ENCODE results near the gene UPK3A. TPM values are rescaled to one million over a fixed set of nuclear protein-coding genes. Genes with fewer than 3 reads are reported as not detected.

Gene UPK3A
- total and polyA plus RNA-seq, 2 of the 8 experiments (the other 6 are each of a cell fraction or from before 2014, with no cell fraction given): 0.35 to 1.7 TPM

- TF ChIP-seq ATF3 (IDR thresholded peaks at IDR 0.05; ENCODE audit: insufficient read depth, low read depth, low read length) (no peak), BACH1 (IDR thresholded peaks at IDR 0.05; ENCODE audit: low read length) (no peak), E2F6 (IDR thresholded peaks at IDR 0.05) (no peak), BRCA1 (IDR thresholded peaks at IDR 0.05; ENCODE audit: low read depth, low read length) (no peak)
Measured at GRCh38 chr22:45330548-45330947, 45.8 kb downstream of the UPK3A start (continued).
